Measurements from ENCODE around the gene VPS4B.

DNA sequence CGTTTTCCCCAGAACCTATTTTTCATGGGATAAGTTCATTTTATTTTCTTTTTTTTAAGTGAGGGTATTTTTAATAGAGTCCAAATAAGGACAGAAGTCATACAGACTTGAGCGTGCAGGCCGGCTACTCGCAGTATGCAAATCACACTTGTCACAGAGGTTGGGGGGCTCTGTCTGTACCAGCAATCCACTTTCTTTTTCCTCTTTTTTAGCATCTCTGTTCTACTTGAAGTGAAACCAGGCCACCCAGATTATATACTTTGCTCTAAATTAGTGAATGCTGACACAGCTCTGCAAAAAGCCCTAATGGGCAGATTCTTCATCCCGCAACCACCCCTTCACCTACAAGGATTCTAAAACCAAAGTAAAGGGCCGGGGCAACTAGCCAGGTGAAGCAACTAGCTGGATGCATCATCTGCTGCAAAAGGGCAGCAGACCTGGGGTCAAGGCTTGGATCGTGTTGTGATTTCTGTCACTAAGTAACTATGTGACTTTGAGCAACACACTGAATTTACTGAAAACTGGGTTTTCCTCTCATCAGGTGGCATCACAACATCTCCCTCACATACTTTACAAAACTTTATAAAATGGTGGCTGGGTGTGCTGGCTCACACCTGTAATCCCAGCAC, 73.7 kb downstream of the VPS4B start:
- TF ChIP-seq, protein P1, sequence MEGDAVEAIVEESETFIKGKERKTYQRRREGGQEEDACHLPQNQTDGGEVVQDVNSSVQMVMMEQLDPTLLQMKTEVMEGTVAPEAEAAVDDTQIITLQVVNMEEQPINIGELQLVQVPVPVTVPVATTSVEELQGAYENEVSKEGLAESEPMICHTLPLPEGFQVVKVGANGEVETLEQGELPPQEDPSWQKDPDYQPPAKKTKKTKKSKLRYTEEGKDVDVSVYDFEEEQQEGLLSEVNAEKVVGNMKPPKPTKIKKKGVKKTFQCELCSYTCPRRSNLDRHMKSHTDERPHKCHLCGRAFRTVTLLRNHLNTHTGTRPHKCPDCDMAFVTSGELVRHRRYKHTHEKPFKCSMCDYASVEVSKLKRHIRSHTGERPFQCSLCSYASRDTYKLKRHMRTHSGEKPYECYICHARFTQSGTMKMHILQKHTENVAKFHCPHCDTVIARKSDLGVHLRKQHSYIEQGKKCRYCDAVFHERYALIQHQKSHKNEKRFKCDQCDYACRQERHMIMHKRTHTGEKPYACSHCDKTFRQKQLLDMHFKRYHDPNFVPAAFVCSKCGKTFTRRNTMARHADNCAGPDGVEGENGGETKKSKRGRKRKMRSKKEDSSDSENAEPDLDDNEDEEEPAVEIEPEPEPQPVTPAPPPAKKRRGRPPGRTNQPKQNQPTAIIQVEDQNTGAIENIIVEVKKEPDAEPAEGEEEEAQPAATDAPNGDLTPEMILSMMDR (IDR thresholded peaks at IDR 0.05), result no peak
- TF ChIP-seq ZFX (IDR thresholded peaks at IDR 0.05; ENCODE audit: borderline replicate concordance), result no peak
